Fibroblast of peridontal ligament (primary cell): ENCODE data around the gene B3GLCT.
"Not testable (repeated sequence)": the region's sequence is repeated elsewhere in the genome, so short reads cannot be mapped to it uniquely, and the experiment has no call there.

Experiments
- DNase-seq: peaks from one replicate; pipeline ENCODE4 v3.0.0-alpha.2; 2010; ENCODE audit errors: extremely low read depth

The B3GLCT gene

GRCh38 chr13:31199849-31200636 is at the start of gene B3GLCT:
Gene B3GLCT, plus strand, starts transcription at chr13:31199975. Its CDS starts 110 bp downstream, at chr13:31200085.
- peak; percentile 66 for DNase-seq

GRCh38 chr13:31150315-31150985 is 49.3 kb upstream of the B3GLCT start:
- DNase-seq, result no peak

- no peak for DNase-seq
Observed at GRCh38 chr13:31151837-31152236, 47.9 kb upstream of the B3GLCT start.

GRCh38 chr13:31154939-31155338 is 44.8 kb upstream of the B3GLCT start:
- DNase-seq, result peak; percentile 5

GRCh38 chr13:31159306-31159705 is 40.5 kb upstream of the B3GLCT start:
- DNase-seq, result peak; percentile 15

GRCh38 chr13:31160857-31161556 is 38.8 kb upstream of the B3GLCT start:
- peak; percentile 68 for DNase-seq

GRCh38 chr13:31161557-31162150 is 38.1 kb upstream of the B3GLCT start, which contains the start of gene HSPH1:
Gene HSPH1, minus strand, starts transcription at chr13:31161904. Its CDS starts 322 bp downstream, at chr13:31161582.
- peak; percentile 96 for DNase-seq

GRCh38 chr13:31162151-31163008 is 37.4 kb upstream of the B3GLCT start:
- DNase-seq, result peak; percentile 98

GRCh38 chr13:31166591-31166990 is 33.2 kb upstream of the B3GLCT start:
- peak; percentile 6 for DNase-seq

GRCh38 chr13:31167490-31167889 is 32.3 kb upstream of the B3GLCT start:
- no peak for DNase-seq

GRCh38 chr13:31168166-31168565 is 31.6 kb upstream of the B3GLCT start:
- peak; percentile 8 for DNase-seq

- no peak for DNase-seq
Observed at GRCh38 chr13:31168736-31169135, 31.0 kb upstream of the B3GLCT start.

GRCh38 chr13:31172001-31172400 is 27.8 kb upstream of the B3GLCT start:
- DNase-seq, result peak; percentile 13

GRCh38 chr13:31172535-31172934 is 27.2 kb upstream of the B3GLCT start:
- peak; percentile 78 for DNase-seq

- peak; percentile 84 for DNase-seq
Observed at GRCh38 chr13:31174018-31174417, 25.8 kb upstream of the B3GLCT start.

- peak; percentile 34 for DNase-seq
Observed at GRCh38 chr13:31175847-31176532, 23.8 kb upstream of the B3GLCT start.

GRCh38 chr13:31177813-31178495 is 21.8 kb upstream of the B3GLCT start:
- DNase-seq, result not testable (repeated sequence)

- no peak for DNase-seq
Observed at GRCh38 chr13:31179241-31179640, 20.5 kb upstream of the B3GLCT start.

GRCh38 chr13:31179754-31180153 is 20.0 kb upstream of the B3GLCT start:
- DNase-seq, result no peak

GRCh38 chr13:31182987-31183386 is 16.8 kb upstream of the B3GLCT start:
- DNase-seq, result no peak
